Epithelial cell of proximal tubule (primary cell): Measurements from ENCODE around the gene PEX5L. TPM values are rescaled to one million over a fixed set of nuclear protein-coding genes. Genes with fewer than 3 reads are reported as not detected.

Experiments
- DNase-seq: peaks from one replicate; pipeline ENCODE4 v3.0.0-alpha.2; 2011; ENCODE audit warnings: low read depth
- H3K4me3 ChIP-seq: 2 replicates; pipeline ENCODE4 v1.5.1; 2011; ENCODE audit warnings: low read depth, mild to moderate bottlenecking, low read length
- total RNA-seq: library from RNA; depleted of rRNA; stranded (reverse); fragments of >200 nt; gene quantifications from 2 replicates; pipeline ENCODE4 v1.2.3, GENCODE V29; 2015
- TF ChIP-seq, protein P1 (sequence below): conservative IDR thresholded peaks from 2 replicates; pipeline ENCODE4 v1.5.1; 2012; ENCODE audit warnings: low read depth, mild to moderate bottlenecking, low read length

Gene PEX5L
- total RNA-seq, 1 donor from 2014 or later: 0.12 TPM

DNA sequence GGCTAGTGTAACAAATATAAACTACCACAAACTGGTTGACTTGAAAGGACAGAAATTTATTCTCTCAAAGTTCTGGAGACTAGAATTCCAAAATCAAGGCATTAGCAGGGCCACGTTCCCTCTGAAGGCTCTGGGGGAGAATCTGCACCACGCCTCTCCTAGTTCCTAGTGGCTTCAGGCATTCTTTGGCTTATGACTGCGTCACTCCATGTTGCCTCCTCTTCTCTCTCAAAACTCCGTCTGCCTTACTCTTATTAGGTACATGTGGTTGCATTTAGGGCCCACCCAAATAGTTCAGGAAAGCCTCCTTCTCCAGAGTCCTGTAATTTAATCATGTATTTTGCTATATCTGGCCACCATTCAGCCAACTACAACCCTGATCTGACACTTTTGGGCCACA lies 174.8 kb downstream of the PEX5L start:
- TF ChIP-seq, protein P1, sequence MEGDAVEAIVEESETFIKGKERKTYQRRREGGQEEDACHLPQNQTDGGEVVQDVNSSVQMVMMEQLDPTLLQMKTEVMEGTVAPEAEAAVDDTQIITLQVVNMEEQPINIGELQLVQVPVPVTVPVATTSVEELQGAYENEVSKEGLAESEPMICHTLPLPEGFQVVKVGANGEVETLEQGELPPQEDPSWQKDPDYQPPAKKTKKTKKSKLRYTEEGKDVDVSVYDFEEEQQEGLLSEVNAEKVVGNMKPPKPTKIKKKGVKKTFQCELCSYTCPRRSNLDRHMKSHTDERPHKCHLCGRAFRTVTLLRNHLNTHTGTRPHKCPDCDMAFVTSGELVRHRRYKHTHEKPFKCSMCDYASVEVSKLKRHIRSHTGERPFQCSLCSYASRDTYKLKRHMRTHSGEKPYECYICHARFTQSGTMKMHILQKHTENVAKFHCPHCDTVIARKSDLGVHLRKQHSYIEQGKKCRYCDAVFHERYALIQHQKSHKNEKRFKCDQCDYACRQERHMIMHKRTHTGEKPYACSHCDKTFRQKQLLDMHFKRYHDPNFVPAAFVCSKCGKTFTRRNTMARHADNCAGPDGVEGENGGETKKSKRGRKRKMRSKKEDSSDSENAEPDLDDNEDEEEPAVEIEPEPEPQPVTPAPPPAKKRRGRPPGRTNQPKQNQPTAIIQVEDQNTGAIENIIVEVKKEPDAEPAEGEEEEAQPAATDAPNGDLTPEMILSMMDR: no peak
- DNase-seq: no peak
- no peak overlapping the region for H3K4me3 ChIP-seq

GRCh38 chr3:179861292-179861691 lies 175.4 kb downstream of the PEX5L start:
- DNase-seq: no peak
- H3K4me3 ChIP-seq: no peak overlapping the region
- TF ChIP-seq, protein P1: no peak

DNA sequence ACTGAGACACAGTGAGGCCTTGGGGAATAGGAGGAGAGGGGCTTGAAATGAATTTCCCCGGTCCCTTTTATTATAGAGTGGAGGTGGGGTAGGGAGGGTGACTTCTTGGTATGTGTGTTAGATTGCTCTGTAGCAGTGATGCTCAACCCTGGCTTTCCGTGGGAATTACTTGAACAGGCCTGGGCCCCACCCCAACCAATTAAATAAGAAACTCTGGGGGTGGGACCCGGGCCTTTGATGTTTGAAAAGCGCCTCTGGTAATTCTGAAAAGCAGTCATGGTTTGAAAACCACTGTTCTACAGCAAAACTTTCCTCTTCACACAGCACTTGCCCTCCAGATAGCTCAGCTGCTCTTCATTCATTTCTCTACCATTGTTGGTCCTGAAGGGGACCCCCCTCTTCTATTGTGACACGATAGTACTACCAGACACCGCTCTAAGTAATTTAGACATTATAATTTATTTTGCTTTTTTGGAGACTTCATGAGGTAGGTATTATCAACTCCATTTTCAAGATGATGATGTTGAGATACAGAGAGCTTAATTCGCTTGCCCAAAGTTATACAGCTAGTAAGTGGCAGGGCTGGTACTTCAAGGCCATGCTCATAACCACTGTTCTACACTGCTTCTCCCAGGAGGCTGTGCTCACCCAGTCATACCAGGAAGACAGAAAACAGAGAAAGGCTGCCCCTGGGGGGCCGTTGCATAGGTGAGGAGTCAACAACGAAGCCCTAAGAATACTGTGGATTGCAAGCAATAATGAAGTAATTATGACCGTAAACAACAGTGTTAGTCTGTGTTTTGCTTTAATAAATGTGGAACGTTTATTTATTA lies 176.2 kb downstream of the PEX5L start:
- no peak overlapping the region for H3K4me3 ChIP-seq
- TF ChIP-seq, protein P1: no peak
- no peak for DNase-seq

- H3K4me3 ChIP-seq: no peak overlapping the region
- TF ChIP-seq, protein P1: no peak
- no peak for DNase-seq
Measured at GRCh38 chr3:179853176-179853575, 183.6 kb downstream of the PEX5L start.

GRCh38 chr3:179852142-179852905 lies 184.4 kb downstream of the PEX5L start:
- no peak for DNase-seq
- TF ChIP-seq, protein P1: peak; percentile 46

GRCh38 chr3:179848711-179849110 lies 188.0 kb downstream of the PEX5L start:
- TF ChIP-seq, protein P1: no peak
- DNase-seq: no peak
- H3K4me3 ChIP-seq: no peak overlapping the region

More at GRCh38 chr3:179852142-179852905, 184.4 kb downstream of the PEX5L start:
- no peak overlapping the region for H3K4me3 ChIP-seq
